ENCODE results near the gene ROCK2. TPM values are rescaled to one million over a fixed set of nuclear protein-coding genes. Genes with fewer than 3 reads are reported as not detected.
A peak's percentile ranks its signal among the peaks of the same experiment; 100 is the strongest.

ROCK2 gene
- total RNA-seq, 1 experiment from 2014 or later: 15.9 TPM

DNA sequence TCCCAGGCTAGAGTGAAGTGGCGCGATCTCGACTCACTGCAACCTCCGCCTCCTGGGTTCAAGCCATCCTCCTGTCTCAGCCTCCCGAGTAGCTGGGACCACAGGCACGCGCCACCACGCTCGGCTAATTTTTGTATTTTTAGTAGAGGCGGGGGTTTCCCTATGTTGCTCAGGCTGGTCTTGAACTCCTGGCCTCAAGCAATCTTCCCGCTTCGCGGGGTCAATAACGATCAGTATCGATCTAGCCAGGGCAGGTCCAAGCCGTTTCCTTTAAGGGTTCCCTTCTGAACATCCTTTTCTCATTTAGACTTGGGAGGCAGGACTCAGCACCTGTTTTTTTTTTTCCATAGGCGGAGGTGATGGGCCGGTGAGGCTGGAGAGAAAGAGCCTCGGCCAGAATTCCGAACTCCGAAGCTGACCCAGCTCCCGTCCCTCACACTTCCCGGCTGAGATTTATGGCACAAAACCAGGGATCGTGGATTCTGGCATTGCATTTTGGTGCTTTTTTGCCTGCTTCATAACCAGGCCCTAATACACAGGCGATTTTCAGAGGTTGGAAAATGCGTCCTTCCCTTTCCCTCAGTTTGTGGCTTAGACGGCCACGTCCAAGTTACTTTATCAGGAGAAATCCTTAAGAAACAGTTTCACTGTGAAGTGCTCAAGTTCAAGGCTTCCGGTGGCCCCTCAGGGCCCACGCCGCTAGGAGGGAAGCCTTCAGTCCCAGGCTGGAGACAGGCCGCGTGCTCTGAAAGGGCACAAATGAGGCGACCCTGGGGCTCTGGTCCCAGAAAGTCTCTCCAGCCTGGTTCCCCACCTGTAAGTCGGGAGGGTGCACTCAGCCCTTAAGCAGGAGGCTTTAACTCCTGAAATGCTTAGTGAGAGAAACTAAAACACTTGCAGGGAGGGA, 190.2 kb downstream of the ROCK2 start:
- DNase-seq: no peak

DNA sequence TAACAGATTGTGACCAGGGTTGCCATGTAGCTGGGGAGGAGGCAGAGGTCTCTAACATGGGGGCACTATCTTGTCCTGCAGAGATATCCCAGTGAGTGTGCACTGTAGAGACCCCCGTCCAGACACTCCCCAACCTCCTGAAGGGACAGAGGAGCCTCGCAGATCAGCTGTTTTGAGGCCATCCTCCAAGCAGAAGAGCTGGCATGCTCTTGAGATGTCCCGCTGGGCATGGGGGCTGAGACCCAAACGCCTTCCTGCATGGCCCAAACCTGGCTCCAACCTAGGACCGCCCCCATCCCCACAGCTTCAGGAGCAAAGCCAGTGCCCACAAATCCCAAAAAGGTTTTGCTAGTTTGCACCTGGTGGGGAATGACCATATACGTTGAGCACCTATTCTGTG, 191.8 kb downstream of the ROCK2 start:
- no peak for DNase-seq

More for the DNA sequence above, 190.2 kb downstream of the ROCK2 start:
- Histone ChIP-seq H3K27me3 (no peaks in the 10 kb centered on the region), H3K36me3 (no peaks in the 10 kb centered on the region), H3K4me3 (peak overlapping the region; percentile 46), H3K9me3 (no peaks in the 10 kb centered on the region)

DNA sequence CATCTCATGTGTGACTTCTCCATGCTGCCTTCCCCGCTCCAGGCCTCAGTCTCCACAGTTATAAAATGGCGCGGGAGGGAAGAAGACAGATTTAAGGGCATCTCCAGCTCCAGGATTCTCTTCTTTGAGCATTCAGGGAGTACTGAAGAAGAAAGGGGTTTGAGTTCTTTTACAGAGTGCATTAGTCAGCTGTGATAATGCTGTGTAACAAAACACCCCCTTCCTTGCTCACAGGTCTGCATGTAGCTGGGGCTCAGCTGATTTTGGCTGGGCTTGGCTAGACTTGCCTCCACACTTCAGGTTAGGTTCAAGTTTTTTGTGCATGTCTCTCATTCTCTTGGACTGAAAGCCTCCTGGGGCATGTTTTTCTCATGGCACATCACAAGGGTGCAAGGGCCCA, 197.2 kb downstream of the ROCK2 start:
- H3K9me3 ChIP-seq: peaks cover 2% of the 10 kb centered on the region; the same call in 1 of the 2 replicates
- no peaks in the 10 kb centered on the region for H3K36me3 ChIP-seq
- H3K27me3 ChIP-seq: no peaks in the 10 kb centered on the region
- no peak overlapping the region for H3K4me3 ChIP-seq
- DNase-seq: no peak

More for the DNA sequence above, 191.8 kb downstream of the ROCK2 start:
- Histone ChIP-seq H3K9me3 (no peaks in the 10 kb centered on the region), H3K36me3 (no peaks in the 10 kb centered on the region), H3K4me3 (no peak overlapping the region), H3K27me3 (no peaks in the 10 kb centered on the region)

DNA sequence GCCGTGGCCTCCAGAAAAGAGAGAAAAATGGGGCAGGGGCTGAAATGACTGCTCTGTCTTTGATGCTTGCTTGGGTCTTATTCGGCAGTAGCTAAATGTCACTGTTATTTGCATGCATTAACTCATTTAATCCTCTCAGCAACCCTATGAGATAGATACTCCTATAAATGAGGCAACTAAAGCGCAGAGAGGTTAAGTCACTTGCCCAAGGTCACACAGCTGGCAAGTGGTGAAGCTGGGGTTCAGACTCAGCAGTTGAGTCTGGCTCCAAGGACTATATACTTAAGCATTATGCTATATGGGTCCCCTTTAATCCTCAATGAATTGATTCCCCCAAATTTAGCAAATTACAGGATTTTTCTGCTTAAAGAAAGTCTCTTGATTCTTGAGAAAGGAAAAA, 198.4 kb downstream of the ROCK2 start:
- DNase-seq: no peak
- Histone ChIP-seq H3K27me3 (no peaks in the 10 kb centered on the region), H3K9me3 (peaks cover 2% of the 10 kb centered on the region; the same call in 1 of the 2 replicates), H3K4me3 (no peak overlapping the region), H3K36me3 (no peaks in the 10 kb centered on the region)

DNA sequence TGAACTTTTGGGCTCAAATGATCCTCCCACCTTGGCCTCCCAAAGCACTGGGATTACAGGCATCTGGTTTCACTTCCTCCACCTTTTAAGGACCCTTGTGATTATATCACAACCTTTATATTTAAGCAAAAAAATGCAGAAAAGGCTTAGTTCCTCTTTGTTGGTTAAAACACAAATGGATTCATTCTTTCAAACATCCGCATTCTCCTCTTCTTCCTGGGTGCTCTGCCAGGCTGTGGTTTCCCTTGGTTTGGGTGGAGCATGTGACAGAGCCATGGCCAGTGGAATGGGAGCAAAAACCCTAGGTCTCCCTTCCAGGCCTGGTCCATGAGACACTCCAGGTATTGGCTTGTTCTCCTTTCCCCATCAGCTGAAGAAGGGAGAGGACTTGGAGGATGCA, 199.1 kb downstream of the ROCK2 start:
- Histone ChIP-seq H3K27me3 (no peaks in the 10 kb centered on the region), H3K9me3 (peaks cover 2% of the 10 kb centered on the region; the same call in 1 of the 2 replicates), H3K36me3 (no peaks in the 10 kb centered on the region), H3K4me3 (no peak overlapping the region)
- DNase-seq: no peak

DNA sequence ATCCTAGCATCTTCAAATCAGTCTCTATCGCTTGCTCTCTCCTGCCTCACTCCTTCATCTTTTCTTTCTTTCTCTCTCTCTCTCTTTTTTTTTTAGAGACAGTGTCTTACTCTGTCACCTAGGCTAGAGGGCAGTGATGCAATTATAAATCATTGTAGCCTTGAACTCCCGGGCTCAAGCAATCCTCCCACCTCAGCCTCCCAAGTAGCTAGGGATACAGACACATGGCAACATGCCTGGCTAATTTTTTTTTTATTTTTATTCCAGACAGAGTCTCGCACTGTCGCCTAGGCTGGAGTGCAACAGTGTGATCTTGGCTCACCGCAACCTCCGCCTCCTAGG, 199.7 kb downstream of the ROCK2 start:
- H3K36me3 ChIP-seq: no peaks in the 10 kb centered on the region

DNA sequence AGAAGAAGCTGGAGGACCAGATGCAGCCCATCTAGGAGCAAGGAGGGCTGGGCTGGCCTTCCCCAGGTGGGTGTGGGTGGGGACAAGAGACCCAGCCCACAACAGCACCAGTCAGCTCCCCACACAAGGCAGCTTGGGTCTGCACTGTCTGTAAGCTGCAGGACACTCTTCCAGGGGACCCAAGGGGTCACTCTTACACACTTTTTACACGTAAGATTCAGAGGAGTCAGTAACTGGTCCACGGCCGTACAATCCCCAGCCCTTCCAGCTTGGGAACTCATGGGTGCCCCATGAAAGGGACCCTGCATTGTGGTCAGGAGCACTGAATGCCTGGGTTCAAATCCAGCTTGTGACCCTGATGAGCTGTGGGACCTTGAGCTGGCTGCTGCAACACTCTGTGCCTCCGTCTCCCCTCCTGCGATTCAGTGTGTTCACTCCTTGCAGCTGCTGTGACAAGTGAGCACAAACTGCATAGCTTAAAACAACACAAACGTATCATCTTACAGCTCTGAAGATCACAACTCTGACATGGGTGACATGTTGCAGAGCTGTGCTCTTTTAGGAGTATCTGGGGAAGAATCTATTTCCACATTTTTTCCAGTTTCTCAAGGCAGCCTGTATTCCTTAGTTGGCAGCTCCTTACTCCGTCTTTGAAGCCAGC, 200.2 kb downstream of the ROCK2 start:
- H3K9me3 ChIP-seq: peaks cover 2% of the 10 kb centered on the region; the same call in 1 of the 2 replicates
- H3K4me3 ChIP-seq: no peak overlapping the region
- no peaks in the 10 kb centered on the region for H3K27me3 ChIP-seq
- DNase-seq: no peak
- no peaks in the 10 kb centered on the region for H3K36me3 ChIP-seq

More for the DNA sequence above, 199.7 kb downstream of the ROCK2 start:
- H3K9me3 ChIP-seq: peaks cover 2% of the 10 kb centered on the region; the same call in 1 of the 2 replicates
- DNase-seq: no peak
- H3K27me3 ChIP-seq: no peaks in the 10 kb centered on the region
- no peak overlapping the region for H3K4me3 ChIP-seq

DNA sequence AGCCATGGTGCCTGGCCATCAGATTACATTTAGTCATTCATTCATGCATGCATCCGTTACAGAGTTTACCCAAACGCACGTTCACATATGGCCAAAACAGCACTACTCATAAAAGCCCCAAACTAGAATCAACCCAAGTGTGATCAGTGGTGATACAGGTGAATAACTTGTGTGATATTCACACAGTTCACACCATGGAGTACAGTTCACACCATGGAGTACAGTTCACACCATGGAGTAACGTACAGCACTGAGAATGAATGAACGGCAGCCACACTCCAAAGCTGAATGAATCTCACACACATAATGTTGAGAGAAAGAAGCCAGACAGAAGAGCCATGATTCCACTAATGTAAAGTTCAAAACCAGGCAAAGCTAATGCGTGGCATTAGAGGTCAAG, 201.4 kb downstream of the ROCK2 start:
- DNase-seq: no peak

DNA sequence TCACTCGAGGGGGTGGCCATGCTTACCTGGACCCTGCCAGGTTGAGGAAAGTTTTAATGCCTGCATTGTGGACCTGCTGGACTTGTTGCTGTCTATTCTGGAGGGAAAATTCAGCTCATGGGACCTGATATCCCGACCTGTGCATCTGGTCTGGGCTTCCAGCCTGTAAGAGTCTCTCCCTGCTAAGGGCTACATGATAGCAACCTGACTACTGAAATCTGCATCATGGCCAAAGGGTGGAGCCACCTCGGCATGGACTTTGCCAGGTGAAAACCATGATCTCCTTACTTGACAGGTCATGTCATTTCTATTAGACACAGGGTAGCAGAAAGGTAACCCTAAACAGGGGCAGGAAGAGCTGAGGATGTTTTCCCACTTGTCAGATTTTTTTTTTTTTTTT, 202.1 kb downstream of the ROCK2 start:
- DNase-seq: no peak
- Histone ChIP-seq H3K27me3 (no peaks in the 10 kb centered on the region), H3K36me3 (no peaks in the 10 kb centered on the region), H3K9me3 (peaks cover 2% of the 10 kb centered on the region; the same call in 1 of the 2 replicates), H3K4me3 (no peak overlapping the region)

More for the DNA sequence above, 201.4 kb downstream of the ROCK2 start:
- Histone ChIP-seq H3K4me3 (no peak overlapping the region), H3K9me3 (peaks cover 2% of the 10 kb centered on the region; the same call in 1 of the 2 replicates), H3K36me3 (no peaks in the 10 kb centered on the region), H3K27me3 (no peaks in the 10 kb centered on the region)

DNA sequence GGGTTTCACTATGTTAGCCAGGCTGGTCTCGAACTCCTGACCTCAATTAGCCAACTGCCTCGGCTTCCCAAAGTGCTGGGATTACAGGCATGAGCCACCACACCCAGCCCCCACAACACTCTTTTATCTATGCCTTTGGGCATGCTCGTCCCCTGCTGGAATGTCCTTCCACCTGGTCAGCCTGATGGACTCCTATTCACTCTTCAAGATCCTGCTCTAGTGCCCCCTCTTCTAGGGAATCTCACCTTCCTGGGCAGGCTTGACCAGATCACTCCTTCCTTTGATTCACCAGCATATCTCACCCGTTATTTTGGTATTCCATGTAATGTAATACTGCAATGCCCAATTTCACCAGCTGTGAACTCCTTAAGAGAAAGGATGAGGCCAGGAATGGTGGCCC, 203.1 kb downstream of the ROCK2 start:
- no peak for DNase-seq
- Histone ChIP-seq H3K4me3 (no peak overlapping the region), H3K27me3 (no peaks in the 10 kb centered on the region), H3K36me3 (no peaks in the 10 kb centered on the region), H3K9me3 (no peaks in the 10 kb centered on the region)

DNA sequence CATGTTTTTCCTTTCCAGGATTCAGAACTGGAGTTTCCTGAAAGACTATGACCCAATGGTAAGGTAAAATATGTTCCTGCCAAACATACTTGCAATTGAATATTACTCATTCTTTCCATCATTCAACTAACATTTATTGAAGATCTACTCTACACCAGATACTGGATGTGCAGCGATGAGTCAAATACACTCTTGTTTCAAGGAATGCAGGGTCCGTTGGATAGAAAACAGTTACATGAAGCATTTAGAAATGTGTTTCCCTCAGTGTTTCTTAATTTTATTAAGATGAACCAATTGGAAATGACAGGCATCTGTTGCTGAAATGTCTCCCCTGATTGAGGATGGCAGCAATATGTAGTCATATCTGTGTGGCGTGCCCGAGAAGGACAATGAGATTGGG, 203.9 kb downstream of the ROCK2 start:
- peak; percentile 26 for DNase-seq

DNA sequence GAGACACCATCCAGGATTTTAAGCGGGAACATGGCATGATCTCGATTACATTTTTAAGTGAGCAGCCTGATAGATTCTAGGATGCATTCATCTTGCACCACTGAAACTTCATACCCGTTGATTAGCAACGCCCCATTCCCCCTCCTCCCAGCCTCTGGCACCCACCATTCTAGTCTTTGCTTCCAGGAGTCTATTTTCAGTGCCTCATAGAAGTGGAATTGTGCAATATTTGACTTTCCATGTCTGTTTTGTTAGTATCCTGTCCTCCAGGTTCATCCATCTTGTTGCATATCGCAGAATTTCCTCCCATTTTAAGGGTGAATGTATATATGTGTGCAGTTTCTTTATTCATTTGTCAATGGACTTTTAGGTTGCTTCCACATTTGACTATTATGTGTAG, 210.1 kb downstream of the ROCK2 start:
- DNase-seq: no peak

More for the DNA sequence above, 203.9 kb downstream of the ROCK2 start:
- Histone ChIP-seq H3K36me3 (no peaks in the 10 kb centered on the region), H3K4me3 (no peak overlapping the region), H3K9me3 (no peaks in the 10 kb centered on the region), H3K27me3 (no peaks in the 10 kb centered on the region)

DNA sequence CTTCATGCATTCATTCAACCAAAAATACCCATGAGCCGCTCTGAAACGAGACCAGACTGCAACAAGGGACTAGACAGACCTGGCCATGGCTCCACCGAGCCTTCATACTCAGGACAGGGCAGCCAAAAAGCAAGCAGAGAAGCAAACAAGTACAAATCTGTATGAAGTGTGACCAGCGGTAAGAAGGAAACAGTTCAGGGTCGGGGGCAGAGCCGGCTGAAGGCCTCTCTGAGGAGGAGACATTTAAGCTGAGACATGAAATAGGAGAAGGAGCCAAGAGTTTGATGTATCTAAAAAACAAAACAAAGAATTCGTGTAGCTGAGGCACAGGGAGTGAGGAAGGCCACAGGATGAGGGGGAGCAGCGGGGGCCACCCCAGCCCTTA, 210.5 kb downstream of the ROCK2 start:
- Histone ChIP-seq H3K9me3 (no peaks in the 10 kb centered on the region), H3K36me3 (no peaks in the 10 kb centered on the region), H3K27me3 (no peaks in the 10 kb centered on the region), H3K4me3 (no peak overlapping the region)
- DNase-seq: no peak

More for the DNA sequence above, 210.1 kb downstream of the ROCK2 start:
- no peaks in the 10 kb centered on the region for H3K9me3 ChIP-seq
- H3K27me3 ChIP-seq: no peaks in the 10 kb centered on the region
- H3K4me3 ChIP-seq: no peak overlapping the region
- no peaks in the 10 kb centered on the region for H3K36me3 ChIP-seq

DNA sequence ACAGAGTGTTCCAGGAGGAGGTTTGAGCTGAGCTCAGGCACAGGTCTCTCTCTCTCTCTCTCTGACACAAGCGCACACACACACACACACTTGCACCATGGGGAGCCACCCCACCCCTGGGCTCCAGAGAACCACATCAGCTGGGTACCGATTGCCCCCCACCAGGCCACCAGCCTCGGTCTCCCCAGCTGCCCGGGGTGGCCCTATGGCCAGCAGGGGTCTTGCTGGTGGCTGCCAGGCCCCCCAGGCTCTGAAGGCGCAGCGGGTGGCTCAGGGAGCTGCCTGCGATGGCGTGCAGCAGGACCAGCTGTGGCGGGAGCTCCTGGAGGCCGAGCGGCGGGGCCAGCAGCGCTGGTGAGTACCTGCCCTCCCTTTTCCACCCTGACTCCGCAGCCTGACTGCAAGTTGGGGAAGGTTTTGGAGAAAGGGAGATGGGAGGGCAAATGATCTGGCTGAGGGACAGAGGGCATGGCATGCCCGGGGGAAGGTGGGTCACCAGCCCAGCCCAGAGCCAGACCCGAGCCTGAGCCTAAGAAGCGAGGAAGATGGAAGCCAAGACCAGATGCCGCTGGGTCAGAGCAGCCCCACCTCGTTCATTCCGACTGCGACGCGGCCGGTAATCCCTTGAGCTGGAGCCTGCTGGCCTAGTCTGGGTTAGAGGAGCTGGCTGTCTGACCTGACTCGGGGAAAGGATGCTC, 211.0 kb downstream of the ROCK2 start:
- no peak for DNase-seq
- Histone ChIP-seq H3K4me3 (peak overlapping the region; percentile 22), H3K27me3 (no peaks in the 10 kb centered on the region), H3K9me3 (no peaks in the 10 kb centered on the region), H3K36me3 (no peaks in the 10 kb centered on the region)

DNA sequence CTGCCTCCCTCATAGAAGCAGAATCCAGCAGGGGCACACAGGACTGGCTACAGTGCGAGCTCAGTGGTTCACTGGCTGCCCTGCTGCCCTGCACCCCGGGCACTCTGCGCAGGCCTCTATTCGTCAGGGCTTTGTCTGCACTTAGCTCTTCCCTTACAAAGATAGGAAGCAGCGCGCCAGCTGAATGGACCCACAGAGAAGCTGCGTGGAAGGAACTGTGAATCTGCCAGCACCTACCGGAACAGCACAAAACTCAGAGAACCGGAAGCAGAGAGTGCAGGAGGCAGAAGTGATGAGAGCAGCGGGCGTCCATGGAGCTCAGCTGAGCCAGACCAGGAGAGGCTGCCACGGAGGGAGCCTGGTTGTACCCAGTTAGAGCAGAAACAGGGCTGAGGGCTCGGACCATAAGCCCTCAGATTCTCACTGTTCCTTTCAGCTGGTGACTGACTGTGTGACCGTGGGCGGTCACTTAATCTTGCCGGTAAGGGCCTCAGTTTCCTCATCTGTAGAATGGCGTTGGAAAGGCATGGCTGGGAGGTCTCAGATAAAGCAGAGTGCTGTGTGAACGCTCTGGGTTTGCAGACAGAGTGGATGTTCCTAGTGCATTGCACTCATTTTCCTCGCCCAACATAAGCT, 212.3 kb downstream of the ROCK2 start:
- Histone ChIP-seq H3K27me3 (no peaks in the 10 kb centered on the region), H3K4me3 (no peak overlapping the region)

DNA sequence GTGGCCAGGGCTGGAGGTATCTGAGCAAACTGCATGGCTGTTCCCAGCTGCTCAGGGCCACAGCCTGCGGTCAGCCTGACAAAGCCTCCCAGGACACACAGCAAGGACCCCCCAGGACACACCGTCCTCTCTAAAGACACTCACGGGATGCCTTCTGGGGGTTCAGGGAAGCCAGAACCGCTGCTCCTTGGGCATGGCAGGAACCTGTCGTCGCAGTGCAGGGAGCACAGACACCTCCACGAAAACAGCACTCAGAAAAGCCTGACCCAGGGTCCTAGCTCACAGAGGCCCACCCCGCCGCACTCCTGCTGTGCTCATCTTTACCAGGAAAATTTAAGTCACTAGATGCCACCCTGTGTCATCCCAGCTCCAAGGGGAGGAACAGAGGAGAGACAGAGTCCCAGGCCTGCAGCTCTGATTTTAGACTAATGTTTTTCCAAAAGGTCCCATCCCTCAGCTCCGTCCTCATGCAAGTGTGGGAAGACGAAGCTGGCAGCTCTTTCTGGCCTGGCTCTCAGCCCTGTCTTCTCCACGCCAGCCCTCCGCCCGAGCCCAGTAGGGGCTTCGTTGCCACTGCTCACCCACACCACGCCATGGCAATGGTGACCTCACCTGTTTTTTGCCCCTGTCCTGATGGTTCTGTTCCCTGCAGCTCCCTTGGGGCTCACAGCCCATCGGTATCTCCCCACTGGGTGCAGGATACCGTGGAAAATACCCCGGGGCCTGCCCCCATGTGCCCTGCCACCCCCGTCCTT, 213.1 kb downstream of the ROCK2 start:
- DNase-seq: no peak
- H3K9me3 ChIP-seq: no peaks in the 10 kb centered on the region
- H3K36me3 ChIP-seq: no peaks in the 10 kb centered on the region
- H3K27me3 ChIP-seq: no peaks in the 10 kb centered on the region
- no peak overlapping the region for H3K4me3 ChIP-seq

More for the DNA sequence above, 212.3 kb downstream of the ROCK2 start:
- H3K9me3 ChIP-seq: no peaks in the 10 kb centered on the region
- no peaks in the 10 kb centered on the region for H3K36me3 ChIP-seq
- DNase-seq: no peak
